ENCODE data around the gene MAN1C1. TPM values are rescaled to one million over a fixed set of nuclear protein-coding genes. Genes with fewer than 3 reads are reported as not detected.

Gene MAN1C1
- total RNA-seq, 1 experiment from 2014 or later, result 1.2 TPM

GRCh38 chr1:25813071-25813733 is 196.6 kb downstream of the MAN1C1 start:
- ChIA-PET RAD21 (ENCODE audit: low non-redundant PET in 1 of 2, low total read pairs in 2 of 2, uncharacterized antibody in 2 of 2, unreplicated experiment in 2 of 2) (no interaction called here), CTCF (no interaction called here), POLR2A (no interaction called here)
- no peak for DNase-seq (ENCODE audit: low read depth, low spot score)
- Histone ChIP-seq H3K27me3 (ENCODE audit: insufficient read depth, low read length) (no peaks in the 10 kb centered on the region), H3K4me2 (ENCODE audit: low read length) (no peak overlapping the region), H3K4me1 (ENCODE audit: control insufficient read depth in 1 of 2, insufficient read depth in 2 of 2, low read length in 2 of 2) (peaks cover 8 to 12% of the 10 kb centered on the region in 2 experiments; a peak in 3 of 4 replicates), H4K20me1 (ENCODE audit: insufficient read depth) (no peaks in the 10 kb centered on the region), H3K4me3 (replicated peaks in 1 of 2; ENCODE audit: low read depth in 1 of 2, low read length in 2 of 2) (no peak overlapping the region), H3K9me3 (ENCODE audit: control insufficient read depth in 1 of 2, insufficient read depth in 1 of 2, low read depth in 1 of 2, low read length in 2 of 2) (no peaks in the 10 kb centered on the region), H3K36me3 (ENCODE audit: control insufficient read depth in 1 of 2, insufficient read depth in 2 of 2, low read length in 2 of 2) (no peaks in the 10 kb centered on the region; a peak in 1 of 4 replicates), H3K27ac (ENCODE audit: low read depth, low read length) (no peak overlapping the region), H3K9me2 (ENCODE audit: insufficient read depth) (no peaks in the 10 kb centered on the region), H2AFZ (ENCODE audit: low read depth, low read length, poor library complexity, severe bottlenecking) (no peak overlapping the region), H3K79me2 (ENCODE audit: insufficient read depth, low read length) (no peaks in the 10 kb centered on the region), H3K9ac (ENCODE audit: low read length) (no peak overlapping the region)
- ATAC-seq, result no peak
- TF ChIP-seq EZH2 (IDR thresholded peaks at IDR 0.05) (no peak), ZBTB33 (IDR thresholded peaks at IDR 0.05; ENCODE audit: extremely low read depth, insufficient replicate concordance, low read length) (no peak), ZNF274 (IDR thresholded peaks at IDR 0.05; ENCODE audit: low read depth, low read length) (no peak)
- intact Hi-C loops (cut with micrococcal nuclease), result loop anchor here (10.0 kb wide), 1 partner anchor 558 kb away; no protein-coding TSS in a partner anchor
- BruUV-seq (replicated peaks), result no TSS peak

- TF ChIP-seq MAX (IDR thresholded peaks at IDR 0.05), result no peak
- TF ChIP-seq, protein P1, sequence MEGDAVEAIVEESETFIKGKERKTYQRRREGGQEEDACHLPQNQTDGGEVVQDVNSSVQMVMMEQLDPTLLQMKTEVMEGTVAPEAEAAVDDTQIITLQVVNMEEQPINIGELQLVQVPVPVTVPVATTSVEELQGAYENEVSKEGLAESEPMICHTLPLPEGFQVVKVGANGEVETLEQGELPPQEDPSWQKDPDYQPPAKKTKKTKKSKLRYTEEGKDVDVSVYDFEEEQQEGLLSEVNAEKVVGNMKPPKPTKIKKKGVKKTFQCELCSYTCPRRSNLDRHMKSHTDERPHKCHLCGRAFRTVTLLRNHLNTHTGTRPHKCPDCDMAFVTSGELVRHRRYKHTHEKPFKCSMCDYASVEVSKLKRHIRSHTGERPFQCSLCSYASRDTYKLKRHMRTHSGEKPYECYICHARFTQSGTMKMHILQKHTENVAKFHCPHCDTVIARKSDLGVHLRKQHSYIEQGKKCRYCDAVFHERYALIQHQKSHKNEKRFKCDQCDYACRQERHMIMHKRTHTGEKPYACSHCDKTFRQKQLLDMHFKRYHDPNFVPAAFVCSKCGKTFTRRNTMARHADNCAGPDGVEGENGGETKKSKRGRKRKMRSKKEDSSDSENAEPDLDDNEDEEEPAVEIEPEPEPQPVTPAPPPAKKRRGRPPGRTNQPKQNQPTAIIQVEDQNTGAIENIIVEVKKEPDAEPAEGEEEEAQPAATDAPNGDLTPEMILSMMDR (IDR thresholded peaks at IDR 0.05 in 2 of 3, conservative IDR thresholded peaks at IDR 0.05 in 1 of 3; ENCODE audit: borderline replicate concordance in 1 of 3, insufficient read depth in 1 of 3, low read depth in 2 of 3, low read length in 2 of 3), result 0 out of 6 replicates have a peak, but pooled peaks of 2 of the 3 experiments have one; percentile 4 to 17
- TF ChIP-seq SRF (IDR thresholded peaks at IDR 0.05; ENCODE audit: low read depth), result no peak
- no peak for TF ChIP-seq TCF7L2 (IDR thresholded peaks at IDR 0.05; ENCODE audit: borderline replicate concordance, extremely low read depth, insufficient read depth, insufficient read length)
- TF ChIP-seq POLR2AphosphoS5 (IDR thresholded peaks at IDR 0.05; ENCODE audit: low read depth, low read length), result no peak
- no peak for TF ChIP-seq CEBPB (IDR thresholded peaks at IDR 0.05; ENCODE audit: low read depth)
- Histone ChIP-seq H3K4me2 (ENCODE audit: low read length) (no peak overlapping the region), H3K9me3 (ENCODE audit: control insufficient read depth in 1 of 2, insufficient read depth in 1 of 2, low read depth in 1 of 2, low read length in 2 of 2) (no peaks in the 10 kb centered on the region), H3K36me3 (ENCODE audit: control insufficient read depth in 1 of 2, insufficient read depth in 2 of 2, low read length in 2 of 2) (no peaks in the 10 kb centered on the region; a peak in 1 of 4 replicates), H4K20me1 (ENCODE audit: insufficient read depth) (no peaks in the 10 kb centered on the region), H3K9me2 (ENCODE audit: insufficient read depth) (no peaks in the 10 kb centered on the region), H3K79me2 (ENCODE audit: insufficient read depth, low read length) (no peaks in the 10 kb centered on the region), H3K4me1 (ENCODE audit: control insufficient read depth in 1 of 2, insufficient read depth in 2 of 2, low read length in 2 of 2) (peaks cover 15 to 19% of the 10 kb centered on the region in 2 experiments; a peak in 3 of 4 replicates), H3K4me3 (replicated peaks in 1 of 2; ENCODE audit: low read depth in 1 of 2, low read length in 2 of 2) (no peak overlapping the region), H3K27ac (ENCODE audit: low read depth, low read length) (no peak overlapping the region), H3K27me3 (ENCODE audit: insufficient read depth, low read length) (no peaks in the 10 kb centered on the region), H2AFZ (ENCODE audit: low read depth, low read length, poor library complexity, severe bottlenecking) (no peak overlapping the region), H3K9ac (ENCODE audit: low read length) (no peak overlapping the region)
- DNase-seq (ENCODE audit: low read depth, low spot score), result no peak
- ChIA-PET CTCF (no interaction called here), RAD21 (ENCODE audit: low non-redundant PET in 1 of 2, low total read pairs in 2 of 2, uncharacterized antibody in 2 of 2, unreplicated experiment in 2 of 2) (no interaction called here), POLR2A (no interaction called here)
- no peak for ATAC-seq
- BruUV-seq (replicated peaks), result no TSS peak
- intact Hi-C loops (cut with micrococcal nuclease), result loop anchor here (10.0 kb wide), 1 partner anchor 559 kb away; no protein-coding TSS in a partner anchor
Observed at GRCh38 chr1:25813734-25814471, 197.3 kb downstream of the MAN1C1 start.

Measured in HCT116 (cell line).